Thyroid gland (tissue), 4 donors: Measurements from ENCODE around the gene LRFN5. TPM values are rescaled to one million over a fixed set of nuclear protein-coding genes. Genes with fewer than 3 reads are reported as not detected.

Source experiments
- DNase-seq, 2 donors: peaks; one replicate each; pipeline ENCODE4 v3.0.0-alpha.2; 2019
- H3K27ac ChIP-seq, 3 donors: fragments of 200-600 bp; sonication (generic); 1 replicate in 2 of 3; 2 replicates in 1 of 3; pipeline ENCODE4 v1.5.1; 2016 to 2019; ENCODE audit warnings: mild to moderate bottlenecking in 1 of 3, moderate library complexity in 1 of 3
- H3K27me3 ChIP-seq: fragments of 200-600 bp; sonication (generic); one replicate; pipeline ENCODE4 v1.5.1; 2019
- H3K36me3 ChIP-seq, 2 donors: fragments of 200-600 bp; sonication (generic); one replicate each; pipeline ENCODE4 v1.5.1; 2016 to 2019
- H3K4me1 ChIP-seq, 2 donors: fragments of 200-600 bp; sonication (generic); one replicate each; pipeline ENCODE4 v1.5.1; 2017 to 2019
- H3K4me3 ChIP-seq, 3 donors: fragments of 200-600 bp; sonication (generic); replicated peaks in 1 of 3; 1 replicate in 2 of 3; 2 replicates in 1 of 3; pipeline ENCODE4 v1.5.1; 2016; ENCODE audit warnings: mild to moderate bottlenecking in 1 of 3
- H3K9me3 ChIP-seq: fragments of 200-600 bp; sonication (generic); one replicate; pipeline ENCODE4 v1.5.1; 2017
- CTCF ChIP-seq, 6 experiments: fragments of 200-600 bp in 3 of 6; fragments of 450-650 bp in 3 of 6; sonication (generic) in 3 of 6; IDR thresholded peaks; one replicate each; pipeline ENCODE4 v1.5.1; 2016 to 2019; ENCODE audit warnings: antibody characterized with exemption in 6 of 6, mild to moderate bottlenecking in 2 of 6, inconsistent platforms in 1 of 6, moderate library complexity in 1 of 6
- POLR2A ChIP-seq, 2 donors: fragments of 450-650 bp; IDR thresholded peaks; one replicate each; pipeline ENCODE4 v1.6.1; 2017; ENCODE audit warnings: antibody characterized with exemption in 2 of 2, mild to moderate bottlenecking in 2 of 2, moderate library complexity in 1 of 2
- WGBS, 2 donors: methylation state at CpG; one replicate each; pipeline ENCODE4 v1.1.5; 2017; 5-methylcytosine and 5-hydroxymethylcytosine counted together
- intact Hi-C: fragments of 100-400 bp; cut with DNase I; formaldehyde crosslinking; loops from one replicate; pipeline ENCODE4 v1.15.1; 2023
- total RNA-seq, 4 donors: library from RNA; depleted of rRNA; stranded (reverse); fragments of >200 nt; gene quantifications; one replicate each; pipeline ENCODE4 v1.2.3, GENCODE V29; 2016

LRFN5 gene
- total RNA-seq, 4 donors from 2014 or later = 1.5 to 5.3 (median 3.2) TPM

GRCh38 chr14:41641690-41642089 is 35.0 kb downstream of the LRFN5 start:
- Histone ChIP-seq H3K27me3 (no peaks in the 10 kb centered on the region), H3K4me3 (no peak overlapping the region), H3K27ac (no peak overlapping the region), H3K36me3 (no peaks in the 10 kb centered on the region), H3K9me3 (no peaks in the 10 kb centered on the region), H3K4me1 (no peaks in the 10 kb centered on the region)
- intact Hi-C loops = no loop called here
- TF ChIP-seq CTCF (IDR thresholded peaks at IDR 0.05) (no peak), POLR2A (IDR thresholded peaks at IDR 0.05) (no peak)
- 88 to 100% methylated on average over 1 of the region's 1 CpG for WGBS, 2 donors
- no peak for DNase-seq

DNA sequence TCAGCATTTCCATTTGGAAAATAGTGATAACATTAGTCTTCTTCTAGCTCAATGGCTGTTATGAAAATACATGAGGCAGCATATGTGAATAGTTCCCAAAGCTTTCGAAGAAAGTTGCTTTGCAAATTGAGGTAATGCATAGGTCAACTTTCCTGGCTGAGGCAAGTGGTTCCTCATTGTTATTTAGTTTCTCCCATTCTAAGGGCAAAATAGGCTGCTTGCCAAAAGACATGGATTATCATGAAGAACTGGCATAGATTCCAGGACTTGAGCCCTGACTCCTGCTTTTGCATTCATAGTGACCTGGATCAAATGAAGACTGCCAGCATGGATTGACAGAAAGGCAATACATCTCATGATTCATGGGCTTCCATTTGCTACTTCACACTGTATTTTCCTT is 35.7 kb downstream of the LRFN5 start:
- H3K36me3 ChIP-seq = no peaks in the 10 kb centered on the region
- intact Hi-C loops = no loop called here
- no peak overlapping the region for H3K4me3 ChIP-seq
- no peaks in the 10 kb centered on the region for H3K27me3 ChIP-seq
- no peaks in the 10 kb centered on the region for H3K4me1 ChIP-seq
- H3K27ac ChIP-seq = no peak overlapping the region
- no peak for DNase-seq
- WGBS, 2 donors = 66 to 74% methylated on average over 1 of the region's 1 CpG
- TF ChIP-seq POLR2A (IDR thresholded peaks at IDR 0.05) (no peak), CTCF (IDR thresholded peaks at IDR 0.05) (no peak)
- no peaks in the 10 kb centered on the region for H3K9me3 ChIP-seq

DNA sequence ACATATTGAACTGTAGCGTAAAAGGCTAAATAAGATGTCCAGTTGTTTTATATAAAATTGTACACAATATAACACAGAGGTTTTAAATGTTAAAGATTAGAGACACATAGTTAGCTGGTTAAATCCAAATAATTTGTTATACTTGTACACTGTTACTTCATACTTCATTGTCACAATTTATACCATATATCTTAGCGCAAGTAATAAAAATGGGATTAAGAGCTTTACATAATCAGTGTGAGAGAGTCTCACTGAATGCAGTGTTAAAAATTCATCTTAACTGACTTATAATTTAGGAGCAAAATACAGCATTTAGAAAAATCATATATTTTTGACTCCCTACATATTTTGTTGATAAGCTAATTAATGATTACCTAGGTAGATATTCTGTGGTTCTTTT is 36.1 kb downstream of the LRFN5 start:
- Histone ChIP-seq H3K4me1 (no peaks in the 10 kb centered on the region), H3K4me3 (no peak overlapping the region), H3K27ac (no peak overlapping the region), H3K9me3 (no peaks in the 10 kb centered on the region), H3K27me3 (no peaks in the 10 kb centered on the region), H3K36me3 (no peaks in the 10 kb centered on the region)
- intact Hi-C loops = no loop called here
- DNase-seq = no peak
- no peak for TF ChIP-seq POLR2A (IDR thresholded peaks at IDR 0.05)
- no peak for TF ChIP-seq CTCF (IDR thresholded peaks at IDR 0.05)
- WGBS, 2 donors = 96 to 97% methylated on average over 2 of the region's 2 CpGs

- no peaks in the 10 kb centered on the region for H3K36me3 ChIP-seq
- H3K27ac ChIP-seq = no peak overlapping the region
- H3K4me1 ChIP-seq = no peaks in the 10 kb centered on the region
- WGBS, 2 donors = 87 to 97% methylated on average over 1 of the region's 1 CpG
- no peak overlapping the region for H3K4me3 ChIP-seq
- no peaks in the 10 kb centered on the region for H3K9me3 ChIP-seq
- TF ChIP-seq CTCF (IDR thresholded peaks at IDR 0.05) = no peak
- H3K27me3 ChIP-seq = no peaks in the 10 kb centered on the region
- DNase-seq = no peak
- intact Hi-C loops = no loop called here
These were observed 37.9 kb downstream of the LRFN5 start for GRCh38 chr14:41644606-41645005.

GRCh38 chr14:41650802-41651201 is 44.1 kb downstream of the LRFN5 start:
- TF ChIP-seq POLR2A (IDR thresholded peaks at IDR 0.05) (no peak), CTCF (IDR thresholded peaks at IDR 0.05) (no peak)
- intact Hi-C loops = no loop called here
- no peaks in the 10 kb centered on the region for H3K9me3 ChIP-seq
- WGBS, 2 donors = 82 to 89% methylated on average over 1 of the region's 1 CpG
- H3K4me3 ChIP-seq = no peak overlapping the region
- DNase-seq = no peak
- no peaks in the 10 kb centered on the region for H3K27me3 ChIP-seq
- no peaks in the 10 kb centered on the region for H3K4me1 ChIP-seq
- H3K27ac ChIP-seq = no peak overlapping the region
- no peaks in the 10 kb centered on the region for H3K36me3 ChIP-seq
